HUES6 (cell line): ENCODE results near the gene ZNRF1.

Source experiments
- H3K27ac ChIP-seq: 2 replicates; pipeline ENCODE4 v1.7.0; 2013; ENCODE audit warnings: low read depth, mild to moderate bottlenecking, low read length, inconsistent platforms
- H3K27me3 ChIP-seq: 2 replicates; pipeline ENCODE4 v1.6.1; 2013; ENCODE audit warnings: low read length; ENCODE audit not compliant: control insufficient read depth, insufficient read depth
- H3K36me3 ChIP-seq: 2 replicates; pipeline ENCODE4 v1.6.1; 2013; ENCODE audit warnings: low read length; ENCODE audit not compliant: control insufficient read depth, insufficient read depth
- H3K4me1 ChIP-seq: 2 replicates; pipeline ENCODE4 v1.6.1; 2013; ENCODE audit warnings: low read length; ENCODE audit not compliant: control insufficient read depth, insufficient read depth
- H3K4me3 ChIP-seq: 2 replicates; pipeline ENCODE4 v1.5.1; 2013; ENCODE audit warnings: low read depth, low read length
- H3K9ac ChIP-seq: one replicate; pipeline ENCODE4 v1.6.1; 2013; ENCODE audit warnings: mild to moderate bottlenecking, low read length
- H3K9me3 ChIP-seq: 2 replicates; pipeline ENCODE4 v1.6.1; 2013; ENCODE audit warnings: low read depth, low read length; ENCODE audit not compliant: control insufficient read depth, insufficient read depth

Gene ZNRF1

GRCh38 chr16:75101635-75102034 is 102.8 kb downstream of the ZNRF1 start:
- H3K36me3 ChIP-seq, result peaks cover 18% of the 10 kb centered on the region; the same call in 1 of the 2 replicates
- H3K4me1 ChIP-seq, result peaks cover 43% of the 10 kb centered on the region
- no peak overlapping the region for H3K4me3 ChIP-seq
- H3K9me3 ChIP-seq, result no peaks in the 10 kb centered on the region
- H3K9ac ChIP-seq, result no peak overlapping the region
- no peaks in the 10 kb centered on the region for H3K27me3 ChIP-seq
- H3K27ac ChIP-seq, result no peak overlapping the region

- Histone ChIP-seq H3K4me3 (no peak overlapping the region), H3K27ac (no peak overlapping the region), H3K4me1 (peaks cover 35% of the 10 kb centered on the region), H3K27me3 (no peaks in the 10 kb centered on the region), H3K9me3 (no peaks in the 10 kb centered on the region), H3K36me3 (peaks cover 22% of the 10 kb centered on the region; the same call in 1 of the 2 replicates), H3K9ac (no peak overlapping the region)
Measured at GRCh38 chr16:75102595-75102994, 103.8 kb downstream of the ZNRF1 start.

- no peaks in the 10 kb centered on the region for H3K9me3 ChIP-seq
- H3K9ac ChIP-seq, result no peak overlapping the region
- peaks cover 24% of the 10 kb centered on the region for H3K4me1 ChIP-seq
- H3K4me3 ChIP-seq, result no peak overlapping the region
- H3K36me3 ChIP-seq, result peaks cover 22% of the 10 kb centered on the region; the same call in 1 of the 2 replicates
- H3K27ac ChIP-seq, result no peak overlapping the region
- no peaks in the 10 kb centered on the region for H3K27me3 ChIP-seq
Measured at GRCh38 chr16:75103994-75104393, 105.2 kb downstream of the ZNRF1 start.

- H3K4me3 ChIP-seq, result no peak overlapping the region
- H3K9me3 ChIP-seq, result no peaks in the 10 kb centered on the region
- no peaks in the 10 kb centered on the region for H3K27me3 ChIP-seq
- no peak overlapping the region for H3K27ac ChIP-seq
- H3K4me1 ChIP-seq, result peaks cover 22% of the 10 kb centered on the region
- peaks cover 22% of the 10 kb centered on the region; the same call in 1 of the 2 replicates for H3K36me3 ChIP-seq
- H3K9ac ChIP-seq, result no peak overlapping the region
Measured at GRCh38 chr16:75104836-75105235, 106.0 kb downstream of the ZNRF1 start.

GRCh38 chr16:75105306-75106061 is 106.7 kb downstream of the ZNRF1 start:
- H3K9ac ChIP-seq, result no peak overlapping the region
- H3K4me3 ChIP-seq, result no peak overlapping the region
- no peak overlapping the region for H3K27ac ChIP-seq
- H3K9me3 ChIP-seq, result no peaks in the 10 kb centered on the region
- peaks cover 22% of the 10 kb centered on the region for H3K4me1 ChIP-seq
- H3K27me3 ChIP-seq, result no peaks in the 10 kb centered on the region
- peaks cover 22% of the 10 kb centered on the region; the same call in 1 of the 2 replicates for H3K36me3 ChIP-seq

GRCh38 chr16:75106351-75107274 is 107.8 kb downstream of the ZNRF1 start:
- Histone ChIP-seq H3K9ac (no peak overlapping the region), H3K9me3 (no peaks in the 10 kb centered on the region)

GRCh38 chr16:75107505-75107904 is 108.7 kb downstream of the ZNRF1 start:
- Histone ChIP-seq H3K27me3 (no peaks in the 10 kb centered on the region), H3K27ac (no peak overlapping the region), H3K36me3 (peaks cover 22% of the 10 kb centered on the region; the same call in 1 of the 2 replicates), H3K9ac (no peak overlapping the region), H3K9me3 (no peaks in the 10 kb centered on the region), H3K4me1 (peaks cover 41% of the 10 kb centered on the region), H3K4me3 (no peak overlapping the region)

More at GRCh38 chr16:75106351-75107274, 107.8 kb downstream of the ZNRF1 start:
- H3K27me3 ChIP-seq, result no peaks in the 10 kb centered on the region
- H3K4me3 ChIP-seq, result no peak overlapping the region
- peaks cover 22% of the 10 kb centered on the region; the same call in 1 of the 2 replicates for H3K36me3 ChIP-seq
- no peak overlapping the region for H3K27ac ChIP-seq
- H3K4me1 ChIP-seq, result peaks cover 32% of the 10 kb centered on the region

GRCh38 chr16:75108792-75109731 is 110.2 kb downstream of the ZNRF1 start:
- H3K36me3 ChIP-seq, result peaks cover 17% of the 10 kb centered on the region; the same call in 1 of the 2 replicates
- no peak overlapping the region for H3K9ac ChIP-seq
- no peak overlapping the region for H3K4me3 ChIP-seq
- H3K27me3 ChIP-seq, result no peaks in the 10 kb centered on the region
- peaks cover 57% of the 10 kb centered on the region for H3K4me1 ChIP-seq
- H3K9me3 ChIP-seq, result no peaks in the 10 kb centered on the region
- H3K27ac ChIP-seq, result no peak overlapping the region

GRCh38 chr16:75109732-75110243 is 111.0 kb downstream of the ZNRF1 start:
- no peak overlapping the region for H3K9ac ChIP-seq
- H3K27me3 ChIP-seq, result no peaks in the 10 kb centered on the region
- peaks cover 57% of the 10 kb centered on the region for H3K4me1 ChIP-seq
- H3K27ac ChIP-seq, result no peak overlapping the region
- H3K36me3 ChIP-seq, result peaks cover 13% of the 10 kb centered on the region; the same call in 1 of the 2 replicates
- H3K4me3 ChIP-seq, result no peak overlapping the region
- no peaks in the 10 kb centered on the region for H3K9me3 ChIP-seq
